ENCODE data around the gene TTLL11. TPM values are rescaled to one million over a fixed set of nuclear protein-coding genes. Genes with fewer than 3 reads are reported as not detected.

The TTLL11 gene
- total RNA-seq, 4 donors from 2014 or later: 9.1 to 14.6 (median 9.7) TPM

DNA sequence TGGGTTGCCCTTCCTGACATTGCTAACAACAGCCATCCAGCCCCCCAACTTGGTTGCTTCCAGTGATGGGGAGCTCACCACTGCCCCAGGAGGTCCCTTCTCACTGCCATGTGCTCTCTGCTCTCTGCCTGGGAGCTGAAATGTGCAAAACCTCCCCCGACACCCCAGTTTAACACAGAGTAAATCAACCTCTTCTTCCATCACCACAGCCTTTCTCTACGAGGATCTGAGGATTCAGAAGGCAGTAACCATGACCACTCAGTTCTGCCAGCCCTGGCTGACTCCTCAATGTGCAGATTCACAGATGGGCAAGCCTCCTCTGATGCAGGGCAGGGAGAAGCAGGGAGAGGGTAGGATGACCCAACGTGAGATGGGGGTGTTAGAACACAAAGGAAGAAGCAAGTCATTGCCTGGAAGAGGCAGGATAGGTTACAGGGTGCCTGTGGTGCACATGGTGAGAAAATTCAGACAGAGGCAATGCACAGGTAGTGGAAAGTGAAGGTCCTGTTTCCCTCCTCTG, 256.7 kb downstream of the TTLL11 start:
- no peak for TF ChIP-seq POLR2A (IDR thresholded peaks at IDR 0.05)
- TF ChIP-seq, protein P1, sequence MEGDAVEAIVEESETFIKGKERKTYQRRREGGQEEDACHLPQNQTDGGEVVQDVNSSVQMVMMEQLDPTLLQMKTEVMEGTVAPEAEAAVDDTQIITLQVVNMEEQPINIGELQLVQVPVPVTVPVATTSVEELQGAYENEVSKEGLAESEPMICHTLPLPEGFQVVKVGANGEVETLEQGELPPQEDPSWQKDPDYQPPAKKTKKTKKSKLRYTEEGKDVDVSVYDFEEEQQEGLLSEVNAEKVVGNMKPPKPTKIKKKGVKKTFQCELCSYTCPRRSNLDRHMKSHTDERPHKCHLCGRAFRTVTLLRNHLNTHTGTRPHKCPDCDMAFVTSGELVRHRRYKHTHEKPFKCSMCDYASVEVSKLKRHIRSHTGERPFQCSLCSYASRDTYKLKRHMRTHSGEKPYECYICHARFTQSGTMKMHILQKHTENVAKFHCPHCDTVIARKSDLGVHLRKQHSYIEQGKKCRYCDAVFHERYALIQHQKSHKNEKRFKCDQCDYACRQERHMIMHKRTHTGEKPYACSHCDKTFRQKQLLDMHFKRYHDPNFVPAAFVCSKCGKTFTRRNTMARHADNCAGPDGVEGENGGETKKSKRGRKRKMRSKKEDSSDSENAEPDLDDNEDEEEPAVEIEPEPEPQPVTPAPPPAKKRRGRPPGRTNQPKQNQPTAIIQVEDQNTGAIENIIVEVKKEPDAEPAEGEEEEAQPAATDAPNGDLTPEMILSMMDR (IDR thresholded peaks at IDR 0.05): no peak
- 82 to 93% methylated on average over 3 of the region's 3 CpGs for WGBS, 2 donors
- peak in 1 of 2 donors; percentile 62 for DNase-seq (ENCODE audit: low spot score in 2 of 2)
- intact Hi-C loops (cut with DNase I; ENCODE audit: low total_unique reads): no loop called here
- no peak overlapping the region for H3K4me3 ChIP-seq (ENCODE audit: low read depth, poor library complexity, severe bottlenecking)

DNA sequence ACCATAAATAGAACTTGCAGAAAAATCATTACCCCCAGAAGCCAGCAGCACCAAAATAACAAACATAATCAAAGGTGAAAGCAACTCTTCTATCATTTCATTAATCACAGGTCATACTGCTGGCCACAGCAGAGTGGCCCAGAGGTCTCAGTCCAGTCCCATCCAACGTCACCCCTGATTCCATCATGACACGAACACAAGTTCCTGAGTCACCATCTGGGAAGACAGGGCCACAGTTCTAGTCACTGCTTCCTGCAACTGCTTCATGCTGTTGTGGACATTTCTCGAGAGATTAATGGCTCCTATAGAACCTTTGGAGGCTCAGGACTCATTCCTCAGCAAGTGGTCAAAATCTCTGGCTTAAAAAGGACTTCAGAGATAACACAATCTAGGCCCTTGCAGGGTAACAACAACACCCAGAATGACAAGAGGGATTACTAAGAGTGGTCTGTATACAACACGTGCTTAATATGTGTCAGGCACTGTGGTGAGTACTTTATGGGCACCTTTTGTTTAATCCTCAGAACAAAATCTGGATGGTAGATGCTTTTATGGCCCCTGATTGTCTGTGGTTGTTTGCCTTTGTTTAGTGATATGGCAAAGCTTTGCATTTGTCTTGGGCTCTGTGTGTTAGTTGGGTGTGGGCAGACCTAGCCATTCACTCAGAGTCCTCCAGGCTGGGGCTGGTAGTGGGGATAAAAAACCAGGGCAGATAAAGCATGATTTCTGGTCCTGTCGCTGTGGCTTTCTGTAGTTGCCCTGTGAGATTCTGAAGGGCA, 257.3 kb downstream of the TTLL11 start:
- whole genome bisulfite sequencing, 2 donors: 86 to 94% methylated on average over 5 of the region's 5 CpGs
- no peak overlapping the region for H3K4me3 ChIP-seq (ENCODE audit: low read depth, poor library complexity, severe bottlenecking)
- no peak for DNase-seq (ENCODE audit: low spot score in 2 of 2)
- intact Hi-C loops (cut with DNase I; ENCODE audit: low total_unique reads): no loop called here
- TF ChIP-seq, protein P1 (IDR thresholded peaks at IDR 0.05): no peak
- TF ChIP-seq POLR2A (IDR thresholded peaks at IDR 0.05): no peak

DNA sequence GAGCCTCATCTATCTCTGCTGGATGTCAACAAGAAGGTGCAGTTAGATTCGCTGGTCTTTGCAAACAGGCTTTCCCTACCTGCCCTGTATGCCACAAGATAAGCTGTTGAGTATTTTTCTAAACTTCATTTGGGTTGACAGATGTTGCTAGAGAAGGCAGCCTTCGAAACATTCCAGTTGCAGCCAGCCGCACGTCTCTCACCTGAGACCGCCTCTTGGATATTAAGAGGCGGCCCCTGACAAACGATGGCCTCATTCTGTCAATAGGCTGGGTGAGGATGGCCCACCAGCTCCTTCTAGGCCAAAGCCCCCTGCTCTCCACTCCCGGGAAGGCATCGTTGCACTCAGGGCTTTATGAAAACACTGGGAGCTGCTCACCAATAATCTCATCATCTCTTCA, 260.0 kb downstream of the TTLL11 start:
- TF ChIP-seq, protein P1 (IDR thresholded peaks at IDR 0.05): no peak
- no peak for TF ChIP-seq POLR2A (IDR thresholded peaks at IDR 0.05)
- no peak overlapping the region for H3K4me3 ChIP-seq (ENCODE audit: low read depth, poor library complexity, severe bottlenecking)
- peak in 1 of 2 donors; percentile 46 for DNase-seq (ENCODE audit: low spot score in 2 of 2)
- intact Hi-C loops (cut with DNase I; ENCODE audit: low total_unique reads): no loop called here
- WGBS, 2 donors: 91 to 93% methylated on average over 9 of the region's 9 CpGs

DNA sequence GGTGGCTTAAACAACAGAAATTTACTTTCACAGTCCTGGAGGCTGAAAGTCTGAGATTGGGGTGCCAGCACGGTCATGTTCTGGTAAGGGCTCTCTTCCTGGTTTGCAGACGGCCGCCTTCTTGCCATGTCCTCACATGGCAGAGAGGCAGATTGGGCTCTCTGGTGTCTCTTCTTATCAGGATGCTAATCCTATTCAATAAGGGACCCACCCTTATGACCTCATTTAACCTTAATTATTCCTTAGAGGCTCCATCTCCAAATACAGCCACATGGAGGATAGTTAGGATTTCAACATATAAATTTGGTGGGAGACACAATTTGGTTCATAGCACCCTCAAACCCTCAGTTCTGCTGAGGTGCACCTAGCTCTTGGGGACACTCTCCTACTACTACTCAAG, 261.2 kb downstream of the TTLL11 start:
- intact Hi-C loops (cut with DNase I; ENCODE audit: low total_unique reads): no loop called here
- DNase-seq (ENCODE audit: low spot score in 2 of 2): peak in 1 of 2 donors; percentile 32
- 94 to 96% methylated on average over 3 of the region's 3 CpGs for WGBS, 2 donors

DNA sequence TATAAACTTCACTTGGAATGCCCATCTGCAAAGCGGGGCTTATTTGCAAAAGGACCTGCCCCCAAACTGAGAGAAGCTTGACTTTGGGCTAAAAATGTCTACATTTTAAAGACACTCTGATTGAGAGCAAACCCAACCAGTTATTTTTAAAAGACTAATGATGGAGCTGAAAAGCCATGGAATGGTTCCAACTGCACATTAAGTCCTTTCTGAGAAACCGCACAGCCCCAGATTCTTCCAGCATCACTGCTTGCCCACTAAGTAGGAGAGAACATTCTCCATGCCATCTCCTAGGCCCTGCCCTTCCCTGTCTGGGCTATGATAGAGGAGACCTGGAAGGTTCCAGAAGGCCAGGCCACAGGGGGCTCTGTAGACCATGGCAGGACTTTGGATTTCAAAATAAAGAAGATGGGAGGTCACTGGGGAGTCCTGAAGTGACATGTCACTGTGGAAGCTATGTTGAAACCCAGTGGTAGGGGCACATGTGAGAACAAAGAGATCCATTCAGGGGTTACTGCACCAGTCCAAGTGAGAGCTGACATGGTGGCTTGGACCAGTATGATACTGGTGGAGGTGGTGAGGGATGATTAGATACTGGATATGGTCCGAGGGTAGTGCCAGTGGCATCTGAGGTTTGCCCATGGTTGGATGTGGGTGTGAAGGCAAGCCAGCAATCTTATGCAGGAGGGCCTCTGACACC, 262.5 kb downstream of the TTLL11 start:
- no peak overlapping the region for H3K4me3 ChIP-seq (ENCODE audit: low read depth, poor library complexity, severe bottlenecking)
- DNase-seq (ENCODE audit: low spot score in 2 of 2): peak in 1 of 2 donors; percentile 57
- intact Hi-C loops (cut with DNase I; ENCODE audit: low total_unique reads): no loop called here
- 84 to 88% methylated on average over 3 of the region's 3 CpGs for WGBS, 2 donors
- TF ChIP-seq, protein P1 (IDR thresholded peaks at IDR 0.05): no peak
- TF ChIP-seq POLR2A (IDR thresholded peaks at IDR 0.05): no peak

More for the DNA sequence above, 261.2 kb downstream of the TTLL11 start:
- H3K4me3 ChIP-seq (ENCODE audit: low read depth, poor library complexity, severe bottlenecking): no peak overlapping the region
- TF ChIP-seq, protein P1 (IDR thresholded peaks at IDR 0.05): no peak
- TF ChIP-seq POLR2A (IDR thresholded peaks at IDR 0.05): no peak
